Transverse colon (tissue), 4 donors: ENCODE measurements around the gene MYO3A.

Experiments used
- EP300 ChIP-seq: sonication (generic); formaldehyde crosslinking; IDR thresholded peaks from one replicate; pipeline ENCODE4 v1.6.1; 2017; ENCODE audit warnings: antibody characterized with exemption, low read depth
- POLR2A ChIP-seq: fragments of 450-650 bp; IDR thresholded peaks from one replicate; pipeline ENCODE4 v1.6.1; 2016; ENCODE audit warnings: antibody characterized with exemption, mild to moderate bottlenecking, moderate library complexity
- POLR2AphosphoS5 ChIP-seq, 3 donors: sonication (generic); formaldehyde crosslinking; IDR thresholded peaks; one replicate each; pipeline ENCODE4 v1.6.1; 2016; ENCODE audit warnings: antibody characterized with exemption in 3 of 3
- TF ChIP-seq, protein P1 (sequence below), 5 experiments: fragments of 200-600 bp in 3 of 5; fragments of 450-650 bp in 2 of 5; sonication (generic) in 3 of 5; IDR thresholded peaks; 1 replicate in 2 of 5; 2 replicates in 3 of 5; pipeline ENCODE4 v1.5.1; 2016 to 2017; ENCODE audit warnings: antibody characterized with exemption in 5 of 5, inconsistent platforms in 3 of 5, mild to moderate bottlenecking in 2 of 5, moderate library complexity in 1 of 5

DNA sequence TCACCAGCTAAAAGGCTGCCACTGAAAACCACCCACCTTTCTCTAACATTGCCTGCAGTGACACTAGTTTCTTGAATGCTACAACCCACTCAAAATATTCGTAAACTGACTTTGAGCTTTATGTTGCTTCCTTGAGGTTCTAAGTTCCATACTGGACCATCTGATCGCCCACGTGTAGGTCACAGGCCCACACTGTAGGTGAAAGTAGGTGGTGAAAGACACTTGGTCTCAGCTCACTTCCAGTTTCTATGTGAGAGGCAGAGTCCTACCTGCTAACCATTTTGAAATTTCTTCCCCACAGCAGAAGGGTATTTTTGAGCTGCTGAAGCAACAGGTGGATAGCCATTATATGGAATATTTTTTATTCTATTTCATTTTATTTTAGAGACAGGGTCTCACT is 97.3 kb downstream of the MYO3A start:
- TF ChIP-seq, protein P1, sequence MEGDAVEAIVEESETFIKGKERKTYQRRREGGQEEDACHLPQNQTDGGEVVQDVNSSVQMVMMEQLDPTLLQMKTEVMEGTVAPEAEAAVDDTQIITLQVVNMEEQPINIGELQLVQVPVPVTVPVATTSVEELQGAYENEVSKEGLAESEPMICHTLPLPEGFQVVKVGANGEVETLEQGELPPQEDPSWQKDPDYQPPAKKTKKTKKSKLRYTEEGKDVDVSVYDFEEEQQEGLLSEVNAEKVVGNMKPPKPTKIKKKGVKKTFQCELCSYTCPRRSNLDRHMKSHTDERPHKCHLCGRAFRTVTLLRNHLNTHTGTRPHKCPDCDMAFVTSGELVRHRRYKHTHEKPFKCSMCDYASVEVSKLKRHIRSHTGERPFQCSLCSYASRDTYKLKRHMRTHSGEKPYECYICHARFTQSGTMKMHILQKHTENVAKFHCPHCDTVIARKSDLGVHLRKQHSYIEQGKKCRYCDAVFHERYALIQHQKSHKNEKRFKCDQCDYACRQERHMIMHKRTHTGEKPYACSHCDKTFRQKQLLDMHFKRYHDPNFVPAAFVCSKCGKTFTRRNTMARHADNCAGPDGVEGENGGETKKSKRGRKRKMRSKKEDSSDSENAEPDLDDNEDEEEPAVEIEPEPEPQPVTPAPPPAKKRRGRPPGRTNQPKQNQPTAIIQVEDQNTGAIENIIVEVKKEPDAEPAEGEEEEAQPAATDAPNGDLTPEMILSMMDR (IDR thresholded peaks at IDR 0.05), result no peak
- TF ChIP-seq POLR2AphosphoS5 (IDR thresholded peaks at IDR 0.05) (no peak), POLR2A (no peak), EP300 (no peak)
